Testis (tissue), 3 donors: Measurements from ENCODE around the gene GSN. TPM values are rescaled to one million over a fixed set of nuclear protein-coding genes. Genes with fewer than 3 reads are reported as not detected.

ENCODE experiments used
- DNase-seq: peaks from one replicate; pipeline ENCODE4 v3.0.0-alpha.2; 2019
- H3K27ac ChIP-seq, 2 donors: fragments of 200-600 bp; sonication (generic); one replicate each; pipeline ENCODE4 v1.5.1; 2019
- H3K27me3 ChIP-seq: fragments of 200-600 bp; sonication (generic); one replicate; pipeline ENCODE4 v1.5.1; 2019
- H3K36me3 ChIP-seq: fragments of 200-600 bp; sonication (generic); one replicate; pipeline ENCODE4 v1.5.1; 2017; ENCODE audit warnings: low read depth; ENCODE audit errors: missing control alignments
- H3K4me1 ChIP-seq: fragments of 200-600 bp; sonication (generic); one replicate; pipeline ENCODE4 v1.5.1; 2019
- H3K4me3 ChIP-seq, 2 donors: fragments of 200-600 bp; sonication (generic); one replicate each; pipeline ENCODE4 v1.5.1; 2017 to 2019
- H3K9me3 ChIP-seq: fragments of 200-600 bp; sonication (generic); one replicate; pipeline ENCODE4 v1.5.1; 2017
- CTCF ChIP-seq, 3 experiments: fragments of 450-650 bp in 2 of 3; fragments of 200-600 bp in 1 of 3; sonication (generic) in 1 of 3; IDR thresholded peaks; one replicate each; pipeline ENCODE4 v1.5.1; 2016 to 2019; ENCODE audit warnings: antibody characterized with exemption in 3 of 3, mild to moderate bottlenecking in 2 of 3, moderate library complexity in 1 of 3
- POLR2A ChIP-seq: fragments of 450-650 bp; IDR thresholded peaks from one replicate; pipeline ENCODE4 v1.6.1; 2017; ENCODE audit warnings: antibody characterized with exemption, mild to moderate bottlenecking, moderate library complexity
- WGBS, 2 donors: methylation state at CpG; one replicate each; pipeline ENCODE4 v1.1.5; 2018; 5-methylcytosine and 5-hydroxymethylcytosine counted together
- intact Hi-C: fragments of 100-400 bp; cut with DNase I; formaldehyde crosslinking; loops from one replicate; pipeline ENCODE4 v1.15.1; 2023; ENCODE audit warnings: low total_unique reads
- polyA plus RNA-seq: library from polyadenylated mRNA; stranded (reverse); fragments of 350-450 nt; fragmentation: Illumina TruSeq; extraction: RNeasy Lipid Tissue Mini Kit (QIAGEN cat#74804); gene quantifications from one replicate; pipeline ENCODE4 v1.2.3, GENCODE V29; 2014; ENCODE audit warnings: low read depth, low replicate concordance; ENCODE audit not compliant: insufficient read depth
- total RNA-seq, 2 donors: library from RNA; depleted of rRNA; stranded (reverse); fragments of >200 nt; gene quantifications; one replicate each; pipeline ENCODE4 v1.2.3, GENCODE V29; 2016

The GSN gene
- total and polyA plus RNA-seq, 3 donors from 2014 or later = 206 to 392 (median 356) TPM

DNA sequence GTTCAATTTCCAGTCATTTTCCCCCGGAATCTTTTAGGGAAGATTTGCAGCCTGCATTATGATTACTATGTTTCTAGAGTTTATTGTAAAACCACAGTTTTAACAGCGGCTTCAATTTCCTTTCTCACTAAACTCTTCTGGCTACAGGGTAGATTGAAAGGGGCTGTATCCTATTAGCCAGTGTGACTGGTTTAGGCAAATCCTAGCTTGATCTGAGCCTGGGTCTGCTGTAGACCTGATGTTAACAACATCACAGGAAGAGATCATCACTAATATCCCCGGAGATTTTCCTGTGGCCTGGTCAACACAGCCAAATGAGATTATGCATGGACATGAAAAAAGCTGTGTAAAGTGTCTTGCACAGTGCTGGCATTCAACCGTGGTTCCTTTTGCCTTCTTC, 68.7 kb downstream of the GSN start:
- 82 to 91% methylated on average over 4 of the region's 4 CpGs for WGBS, 2 donors
- Histone ChIP-seq H3K9me3 (no peaks in the 10 kb centered on the region), H3K4me1 (peaks cover 35% of the 10 kb centered on the region), H3K36me3 (no peaks in the 10 kb centered on the region), H3K27ac (no peak overlapping the region), H3K4me3 (no peak overlapping the region), H3K27me3 (no peaks in the 10 kb centered on the region)
- TF ChIP-seq CTCF (IDR thresholded peaks at IDR 0.05) (no peak), POLR2A (no peak)
- no peak for DNase-seq
- intact Hi-C loops = no loop called here

GRCh38 chr9:121339437-121339836, 71.5 kb downstream of the GSN start:
- intact Hi-C loops = no loop called here
- Histone ChIP-seq H3K9me3 (no peaks in the 10 kb centered on the region), H3K4me1 (peaks cover 13% of the 10 kb centered on the region), H3K4me3 (no peak overlapping the region), H3K27ac (peak overlapping the region in 1 of 2 donors; percentile 4), H3K27me3 (no peaks in the 10 kb centered on the region), H3K36me3 (no peaks in the 10 kb centered on the region)
- WGBS, 2 donors = 57 to 69% methylated on average over 2 of the region's 2 CpGs
- DNase-seq = no peak
- TF ChIP-seq POLR2A (no peak), CTCF (IDR thresholded peaks at IDR 0.05) (no peak)

- Histone ChIP-seq H3K27ac (no peak overlapping the region), H3K36me3 (no peaks in the 10 kb centered on the region), H3K9me3 (no peaks in the 10 kb centered on the region), H3K4me1 (peaks cover 12% of the 10 kb centered on the region), H3K4me3 (no peak overlapping the region), H3K27me3 (no peaks in the 10 kb centered on the region)
- DNase-seq = no peak
- intact Hi-C loops = no loop called here
- 96 to 99% methylated on average over 6 of the region's 6 CpGs for WGBS, 2 donors
- no peak for TF ChIP-seq POLR2A
- no peak for TF ChIP-seq CTCF (IDR thresholded peaks at IDR 0.05)
Measured at GRCh38 chr9:121340676-121341392, 72.9 kb downstream of the GSN start.

GRCh38 chr9:121344184-121344583, 76.2 kb downstream of the GSN start:
- Histone ChIP-seq H3K4me3 (no peak overlapping the region), H3K27ac (no peak overlapping the region), H3K27me3 (no peaks in the 10 kb centered on the region), H3K4me1 (peaks cover 5% of the 10 kb centered on the region), H3K36me3 (no peaks in the 10 kb centered on the region), H3K9me3 (no peaks in the 10 kb centered on the region)
- 72 to 84% methylated on average over 3 to 4 of the region's 4 CpGs for WGBS, 2 donors
- intact Hi-C loops = no loop called here
- DNase-seq = no peak
- TF ChIP-seq POLR2A (no peak), CTCF (IDR thresholded peaks at IDR 0.05) (no peak)

DNA sequence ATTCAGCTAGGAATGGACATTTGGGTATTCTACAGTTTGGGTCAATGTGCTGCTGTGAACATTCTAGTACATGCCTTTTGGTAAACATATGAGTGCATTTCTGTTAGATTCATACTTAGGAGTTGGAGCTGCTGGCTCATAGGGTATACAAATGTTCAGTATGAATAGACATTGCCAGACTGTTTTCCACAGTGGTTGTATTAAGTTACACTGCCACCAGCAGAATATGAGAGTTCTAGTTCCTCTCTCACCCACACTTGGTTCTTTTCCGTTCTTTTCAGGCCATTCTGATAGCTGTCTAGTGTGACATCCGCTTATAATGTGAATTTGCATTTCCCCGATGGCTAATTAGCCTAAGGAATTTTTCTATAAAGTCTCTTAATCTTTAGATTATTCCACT, 77.1 kb downstream of the GSN start:
- Histone ChIP-seq H3K27ac (no peak overlapping the region), H3K27me3 (no peaks in the 10 kb centered on the region), H3K4me3 (no peak overlapping the region), H3K36me3 (no peaks in the 10 kb centered on the region), H3K9me3 (no peaks in the 10 kb centered on the region), H3K4me1 (peaks cover 7% of the 10 kb centered on the region)
- intact Hi-C loops = no loop called here
- WGBS, 2 donors = 90 to 98% methylated on average over 3 of the region's 3 CpGs
- TF ChIP-seq CTCF (IDR thresholded peaks at IDR 0.05) (no peak), POLR2A (no peak)
- DNase-seq = no peak
